IPS-18a (cell line): ENCODE measurements around the gene MFSD6L.

ENCODE experiments used
- H3K27ac ChIP-seq: one replicate; pipeline ENCODE4 v1.5.1; 2013; ENCODE audit warnings: low read length
- H3K27me3 ChIP-seq: one replicate; pipeline ENCODE4 v1.6.1; 2013; ENCODE audit warnings: mild to moderate bottlenecking, low read length; ENCODE audit not compliant: control insufficient read depth, insufficient read depth
- H3K36me3 ChIP-seq: one replicate; pipeline ENCODE4 v1.6.1; 2013; ENCODE audit warnings: low read depth, low read length; ENCODE audit not compliant: control insufficient read depth
- H3K4me1 ChIP-seq: one replicate; pipeline ENCODE4 v1.6.1; 2013; ENCODE audit warnings: low read depth, low read length; ENCODE audit not compliant: control insufficient read depth
- H3K4me3 ChIP-seq: one replicate; pipeline ENCODE4 v1.5.1; 2013; ENCODE audit warnings: low read length
- H3K9ac ChIP-seq: one replicate; pipeline ENCODE4 v1.6.1; 2013; ENCODE audit warnings: mild to moderate bottlenecking, low read length, moderate library complexity
- H3K9me3 ChIP-seq: one replicate; pipeline ENCODE4 v1.6.1; 2013; ENCODE audit warnings: low read depth, low read length; ENCODE audit not compliant: control insufficient read depth

The MFSD6L gene

DNA sequence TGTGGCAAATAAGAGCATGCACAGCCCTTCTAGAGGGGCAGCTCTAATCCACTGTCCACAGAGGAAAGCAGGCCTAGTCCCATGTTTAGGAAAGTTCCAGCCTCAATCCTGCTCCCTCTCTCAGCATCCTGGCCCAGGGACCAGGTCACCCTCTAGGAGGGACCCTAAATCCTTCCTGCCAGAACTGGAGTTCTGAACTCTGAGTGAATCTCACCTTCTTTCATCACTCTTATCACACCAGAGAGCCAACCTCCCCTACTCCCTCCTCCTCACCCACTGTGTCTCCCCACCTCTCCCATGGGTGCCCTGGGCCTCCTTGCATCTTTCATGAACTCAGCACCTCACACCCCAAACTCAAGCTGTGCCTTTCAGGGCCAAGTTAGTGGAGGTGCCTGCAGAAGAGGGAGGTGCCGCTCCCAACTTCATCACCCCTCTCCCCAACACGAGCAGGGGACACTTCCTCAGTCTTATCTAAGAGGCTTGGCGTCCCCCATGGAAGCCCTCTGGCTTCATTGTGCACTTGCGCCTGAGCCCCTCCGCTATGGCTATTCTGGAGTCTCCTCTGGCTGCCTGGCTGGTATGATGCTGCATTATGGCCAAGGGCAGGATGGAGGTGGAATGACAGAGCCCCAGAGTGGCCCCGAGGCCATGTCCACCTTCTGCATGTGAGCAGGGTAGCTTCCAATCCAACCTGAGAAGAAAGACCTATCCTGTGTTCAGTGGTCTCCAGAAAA, 36.6 kb upstream of the MFSD6L start:
- Histone ChIP-seq H3K27ac (no peak overlapping the region), H3K4me3 (no peak overlapping the region), H3K27me3 (no peaks in the 10 kb centered on the region), H3K4me1 (peaks cover 11% of the 10 kb centered on the region), H3K36me3 (no peaks in the 10 kb centered on the region), H3K9me3 (no peaks in the 10 kb centered on the region), H3K9ac (no peak overlapping the region)

DNA sequence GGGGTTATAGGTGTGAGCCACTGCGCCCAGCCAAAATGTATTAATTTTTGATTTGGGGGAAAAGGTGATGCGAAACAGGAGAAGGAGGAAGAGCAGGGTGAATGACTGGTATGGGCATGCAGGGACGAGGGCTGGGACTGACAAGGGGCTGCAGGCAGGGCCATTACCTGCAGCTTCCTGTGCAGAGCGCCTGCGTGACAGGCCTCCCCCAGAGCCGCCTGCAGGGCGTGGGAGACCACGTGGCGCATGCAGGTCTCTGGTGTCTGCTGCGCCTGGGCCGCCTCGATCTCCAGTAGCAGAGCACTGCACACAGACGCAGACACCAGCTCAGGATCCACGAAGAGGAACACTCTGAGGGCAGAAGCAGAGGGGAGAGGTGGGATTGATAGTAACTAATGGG, 35.9 kb upstream of the MFSD6L start:
- H3K36me3 ChIP-seq: no peaks in the 10 kb centered on the region

DNA sequence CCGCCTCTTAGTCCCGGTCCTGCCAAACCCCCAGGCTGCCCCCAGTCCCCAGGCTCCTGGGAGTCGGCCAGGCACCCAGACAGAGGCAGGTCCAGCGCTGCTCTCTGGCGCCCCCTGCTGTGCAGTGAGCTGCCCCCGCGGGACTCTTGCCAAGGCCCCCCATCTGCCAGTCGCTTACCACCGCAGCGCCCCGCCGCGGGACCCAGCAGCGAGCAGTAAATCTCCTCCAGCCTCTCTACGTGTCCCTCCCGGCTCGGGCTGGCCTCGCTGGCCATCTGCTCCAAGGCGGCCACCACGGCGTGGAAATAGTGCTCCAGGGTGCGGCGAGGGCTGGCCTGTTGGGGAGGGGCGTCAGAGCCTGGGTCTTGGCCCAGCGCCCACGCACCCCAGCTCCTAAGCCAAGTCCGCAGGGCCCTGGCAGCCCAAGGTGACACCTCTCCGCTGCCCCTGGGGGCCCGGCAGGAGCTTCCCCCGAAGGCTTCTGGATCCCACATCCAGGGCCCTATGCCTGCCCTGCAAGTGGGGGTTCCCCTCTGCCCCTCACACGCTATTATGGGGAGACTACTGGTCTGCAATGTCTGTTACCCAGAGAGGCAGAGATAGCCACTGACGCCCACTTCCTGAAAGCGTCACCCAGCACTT, 33.7 kb upstream of the MFSD6L start:
- H3K4me3 ChIP-seq: no peak overlapping the region
- no peaks in the 10 kb centered on the region for H3K27me3 ChIP-seq
- no peak overlapping the region for H3K9ac ChIP-seq
- H3K27ac ChIP-seq: no peak overlapping the region
- H3K9me3 ChIP-seq: no peaks in the 10 kb centered on the region
- no peaks in the 10 kb centered on the region for H3K36me3 ChIP-seq
- peaks cover 6% of the 10 kb centered on the region for H3K4me1 ChIP-seq

More for the DNA sequence above, 35.9 kb upstream of the MFSD6L start:
- Histone ChIP-seq H3K27me3 (no peaks in the 10 kb centered on the region), H3K9me3 (no peaks in the 10 kb centered on the region), H3K4me3 (no peak overlapping the region), H3K4me1 (peaks cover 11% of the 10 kb centered on the region), H3K27ac (no peak overlapping the region), H3K9ac (no peak overlapping the region)

DNA sequence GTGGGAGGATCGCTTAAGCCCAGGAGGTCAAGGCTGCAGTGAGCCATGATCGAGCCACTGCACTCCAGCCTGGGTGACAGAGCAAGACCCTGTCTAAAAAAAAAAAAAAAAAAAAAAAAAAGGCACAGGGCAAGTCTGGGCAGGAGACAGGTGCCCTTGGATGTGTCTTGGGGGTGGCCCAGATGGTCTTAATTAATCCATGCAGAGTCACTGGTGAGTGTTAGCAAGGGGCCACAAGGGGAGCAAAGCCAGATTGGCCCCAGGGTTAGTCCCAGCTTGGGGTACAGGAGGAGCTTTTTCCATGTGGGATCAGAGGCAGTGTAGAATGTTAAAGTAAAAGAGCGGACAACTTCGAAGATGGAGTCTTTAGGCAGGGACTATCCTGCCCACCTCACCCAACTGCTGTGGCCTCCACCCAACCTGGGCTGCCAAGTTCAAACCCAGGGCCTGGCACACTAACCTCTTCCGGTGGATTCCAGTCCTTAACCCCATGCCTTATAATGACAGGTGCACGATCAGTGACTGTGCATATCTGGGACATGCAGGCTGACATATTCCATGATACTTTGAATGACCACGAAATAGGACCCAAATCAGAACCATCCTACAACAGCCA, 32.2 kb upstream of the MFSD6L start:
- no peaks in the 10 kb centered on the region for H3K36me3 ChIP-seq
- H3K9ac ChIP-seq: no peak overlapping the region
- H3K27ac ChIP-seq: no peak overlapping the region
- no peaks in the 10 kb centered on the region for H3K4me1 ChIP-seq
- H3K27me3 ChIP-seq: no peaks in the 10 kb centered on the region
- H3K9me3 ChIP-seq: no peaks in the 10 kb centered on the region
- H3K4me3 ChIP-seq: no peak overlapping the region

DNA sequence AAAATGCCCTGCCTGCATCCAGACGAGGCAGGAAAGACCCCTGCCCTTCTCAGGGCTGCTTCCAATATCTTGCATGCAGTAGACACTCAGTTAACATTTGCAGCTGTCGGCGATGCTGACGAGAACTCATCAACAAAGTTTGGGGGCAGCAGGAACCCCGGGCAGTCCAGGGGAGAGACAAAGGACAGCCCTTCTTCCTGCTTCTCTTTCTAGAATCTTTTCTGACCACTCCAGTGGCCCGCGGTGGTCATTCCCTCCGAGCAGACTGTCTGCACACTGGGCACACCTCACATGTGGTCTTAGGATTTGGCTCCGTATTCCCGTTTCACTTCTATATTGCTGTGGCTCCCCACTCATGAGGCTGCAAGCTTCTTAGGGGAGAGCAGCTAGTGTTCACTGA, 31.0 kb upstream of the MFSD6L start:
- H3K4me3 ChIP-seq: no peak overlapping the region
- H3K9ac ChIP-seq: no peak overlapping the region
- no peaks in the 10 kb centered on the region for H3K36me3 ChIP-seq

DNA sequence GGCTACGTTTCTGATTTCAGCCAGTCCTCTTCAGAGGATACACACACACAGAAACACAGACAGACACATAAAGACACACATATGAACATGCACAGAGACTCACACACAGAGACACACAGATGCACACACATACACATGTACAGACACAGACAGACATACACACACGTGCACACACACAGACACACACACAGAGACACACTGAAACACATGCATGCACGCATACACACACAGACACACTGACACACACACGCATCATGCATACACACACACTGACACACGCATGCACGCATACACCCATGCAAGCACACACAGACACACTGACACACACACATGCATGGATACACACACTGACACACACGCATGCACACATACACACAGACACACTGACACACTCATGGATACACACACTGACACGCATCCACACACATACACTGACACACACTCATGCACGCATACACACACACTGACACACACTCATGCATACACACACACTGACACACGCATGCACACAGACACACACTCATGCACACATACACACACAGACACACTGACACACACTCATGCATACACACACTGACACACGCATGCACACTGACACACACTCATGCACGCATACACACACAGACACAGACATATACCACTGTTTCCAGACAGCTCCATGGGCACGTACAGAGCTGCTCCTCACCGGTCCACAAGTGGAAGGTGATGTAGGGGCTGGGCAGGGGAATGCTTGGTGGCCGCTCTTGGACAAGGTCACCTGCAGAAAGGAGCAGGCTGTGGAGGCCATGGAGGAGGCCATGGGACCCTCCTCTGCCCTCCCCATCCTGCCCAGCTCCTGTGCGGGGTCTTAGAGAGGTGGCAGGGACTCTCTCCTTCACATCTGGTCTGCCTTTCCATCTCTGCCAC, 30.1 kb upstream of the MFSD6L start:
- Histone ChIP-seq H3K27ac (no peak overlapping the region), H3K36me3 (no peaks in the 10 kb centered on the region), H3K4me3 (no peak overlapping the region)

More for the DNA sequence above, 31.0 kb upstream of the MFSD6L start:
- H3K4me1 ChIP-seq: no peaks in the 10 kb centered on the region
- H3K27ac ChIP-seq: no peak overlapping the region
- no peaks in the 10 kb centered on the region for H3K9me3 ChIP-seq
- no peaks in the 10 kb centered on the region for H3K27me3 ChIP-seq

DNA sequence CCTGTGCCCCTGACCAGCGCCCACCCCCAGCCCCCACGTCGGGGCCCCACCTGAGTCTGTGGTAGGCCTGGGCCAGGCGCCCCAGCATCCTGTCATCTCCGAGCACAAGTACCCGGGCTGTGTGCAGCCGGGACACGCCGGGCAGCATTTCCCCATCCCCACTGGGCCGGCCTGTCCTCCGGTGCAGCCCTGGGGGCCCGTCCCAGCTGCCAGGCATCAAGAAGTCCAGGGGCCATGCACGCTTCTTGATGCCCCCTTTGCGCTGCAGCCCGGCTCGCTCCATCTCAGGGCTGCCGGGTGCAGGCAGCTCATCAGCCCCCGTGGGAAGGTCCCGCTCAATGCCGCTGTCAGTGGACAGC, 29.3 kb upstream of the MFSD6L start:
- Histone ChIP-seq H3K4me3 (no peak overlapping the region), H3K9me3 (peaks cover 3% of the 10 kb centered on the region), H3K27me3 (no peaks in the 10 kb centered on the region), H3K9ac (no peak overlapping the region), H3K4me1 (no peaks in the 10 kb centered on the region), H3K36me3 (no peaks in the 10 kb centered on the region), H3K27ac (no peak overlapping the region)

More for the DNA sequence above, 30.1 kb upstream of the MFSD6L start:
- H3K27me3 ChIP-seq: no peaks in the 10 kb centered on the region
- peaks cover 3% of the 10 kb centered on the region for H3K9me3 ChIP-seq
- H3K9ac ChIP-seq: no peak overlapping the region
- no peaks in the 10 kb centered on the region for H3K4me1 ChIP-seq

DNA sequence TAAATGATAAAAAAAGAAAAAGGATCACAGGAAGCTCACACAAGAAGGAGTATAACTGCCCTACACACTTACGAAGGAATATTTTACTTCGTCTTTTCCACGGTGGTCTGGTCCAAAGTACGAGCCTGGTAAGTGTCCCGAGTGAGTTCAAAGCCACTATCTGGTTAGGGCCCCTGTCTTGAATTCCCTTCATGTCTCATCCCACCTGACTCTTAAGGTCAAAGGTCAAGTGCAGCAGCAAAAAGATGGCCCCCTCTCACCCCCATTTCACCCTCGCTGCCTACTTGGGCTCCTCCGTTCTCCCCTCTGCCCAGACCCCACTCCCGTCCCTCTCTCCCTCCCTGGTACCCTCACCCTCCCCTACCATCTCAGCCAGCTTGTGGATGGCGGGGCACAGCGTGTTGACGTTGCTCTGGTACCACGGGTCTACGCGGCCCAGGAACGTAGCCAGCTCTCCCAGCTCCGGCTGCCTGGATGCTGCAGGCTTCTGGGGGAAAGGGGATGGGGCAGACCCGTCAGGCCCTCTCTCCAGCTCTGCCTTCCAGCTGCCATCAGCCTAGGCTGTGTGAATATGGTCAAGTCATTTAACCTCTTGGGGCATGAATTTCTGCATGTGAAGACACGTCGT, 27.8 kb upstream of the MFSD6L start:
- H3K4me3 ChIP-seq: no peak overlapping the region
- H3K27ac ChIP-seq: no peak overlapping the region

DNA sequence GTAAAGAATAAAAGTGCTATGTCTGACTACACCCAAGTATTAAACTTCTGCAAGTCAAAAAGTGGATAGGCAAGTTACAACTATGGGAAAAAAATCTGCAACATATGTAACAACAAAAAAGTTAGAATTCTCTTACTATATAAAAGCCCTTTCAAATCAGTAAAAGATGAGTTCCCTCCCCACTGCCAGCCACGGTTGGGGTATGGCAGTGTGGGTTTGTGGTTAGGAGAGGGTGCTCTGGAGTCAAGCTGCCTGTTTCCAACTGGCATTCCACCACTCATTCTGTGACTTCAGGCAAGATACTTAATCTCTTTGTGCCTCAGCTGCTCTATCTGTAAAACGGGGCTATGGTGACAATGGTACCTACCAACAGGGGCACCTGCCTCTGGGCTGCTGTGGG, 26.6 kb upstream of the MFSD6L start:
- H3K9ac ChIP-seq: no peak overlapping the region
- no peak overlapping the region for H3K4me3 ChIP-seq
- no peaks in the 10 kb centered on the region for H3K36me3 ChIP-seq

More for the DNA sequence above, 27.8 kb upstream of the MFSD6L start:
- no peaks in the 10 kb centered on the region for H3K27me3 ChIP-seq
- H3K36me3 ChIP-seq: no peaks in the 10 kb centered on the region
- peaks cover 3% of the 10 kb centered on the region for H3K9me3 ChIP-seq
- H3K9ac ChIP-seq: no peak overlapping the region
- no peaks in the 10 kb centered on the region for H3K4me1 ChIP-seq

DNA sequence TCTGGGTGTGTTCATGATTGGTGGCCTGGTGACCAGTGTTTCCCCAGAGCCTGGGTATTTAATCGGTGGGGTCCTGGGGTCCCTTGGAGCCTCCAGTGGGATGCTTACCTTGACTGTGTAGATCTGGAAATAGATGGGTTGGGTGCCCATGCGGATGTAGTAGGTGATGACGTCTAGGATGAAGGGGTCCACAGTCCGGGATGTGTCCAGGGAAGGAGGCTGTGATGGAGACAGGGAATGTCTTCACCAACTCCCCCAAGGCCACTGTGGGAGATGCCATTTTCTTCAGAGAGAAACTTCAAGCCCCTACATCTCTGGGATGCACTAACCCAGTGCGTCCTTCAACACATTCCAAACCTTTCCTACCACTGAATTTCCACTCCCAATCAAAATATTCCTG, 24.1 kb upstream of the MFSD6L start:
- Histone ChIP-seq H3K4me3 (no peak overlapping the region), H3K27ac (no peak overlapping the region), H3K4me1 (no peaks in the 10 kb centered on the region), H3K9me3 (peaks cover 3% of the 10 kb centered on the region), H3K27me3 (no peaks in the 10 kb centered on the region), H3K36me3 (no peaks in the 10 kb centered on the region), H3K9ac (no peak overlapping the region)

More for the DNA sequence above, 26.6 kb upstream of the MFSD6L start:
- H3K27me3 ChIP-seq: no peaks in the 10 kb centered on the region
- no peaks in the 10 kb centered on the region for H3K4me1 ChIP-seq
- H3K9me3 ChIP-seq: peaks cover 3% of the 10 kb centered on the region
- no peak overlapping the region for H3K27ac ChIP-seq
